Sigmoid colon (tissue), 7 donors: ENCODE data around the gene ITGA5. TPM values are rescaled to one million over a fixed set of nuclear protein-coding genes. Genes with fewer than 3 reads are reported as not detected.
A peak's percentile ranks its signal among the peaks of the same experiment; 100 is the strongest.

Source experiments
- DNase-seq: peaks from one replicate; pipeline ENCODE4 v3.0.0-alpha.2; 2019
- H3K27ac ChIP-seq, 4 donors: fragments of 200-600 bp; sonication (generic); one replicate each; pipeline ENCODE4 v1.5.1; 2016 to 2019; ENCODE audit warnings: mild to moderate bottlenecking in 1 of 4
- H3K27me3 ChIP-seq, 3 donors: fragments of 200-600 bp; sonication (generic); one replicate each; pipeline ENCODE4 v1.5.1; 2019; ENCODE audit warnings: mild to moderate bottlenecking in 1 of 3
- H3K36me3 ChIP-seq, 4 donors: fragments of 200-600 bp; sonication (generic); one replicate each; pipeline ENCODE4 v1.5.1; 2016 to 2019
- H3K4me1 ChIP-seq, 4 donors: fragments of 200-600 bp; sonication (generic); one replicate each; pipeline ENCODE4 v1.5.1; 2017 to 2019
- H3K4me3 ChIP-seq, 4 donors: fragments of 200-600 bp; sonication (generic); one replicate each; pipeline ENCODE4 v1.5.1; 2017 to 2019; ENCODE audit warnings: mild to moderate bottlenecking in 2 of 4, moderate library complexity in 1 of 4
- H3K9me3 ChIP-seq, 4 donors: fragments of 200-600 bp in 3 of 4; sonication (generic) in 3 of 4; one replicate each; pipeline versions ENCODE4 v1.5.1 to v1.6.1; 2013 to 2019
- CTCF ChIP-seq, 4 experiments: fragments of 450-650 bp in 3 of 4; fragments of 200-600 bp in 1 of 4; IDR thresholded peaks; one replicate each; pipeline ENCODE4 v1.5.1; 2016 to 2019; ENCODE audit warnings: antibody characterized with exemption in 4 of 4, mild to moderate bottlenecking in 3 of 4, moderate library complexity in 2 of 4
- EP300 ChIP-seq, 4 donors: sonication (generic); formaldehyde crosslinking; IDR thresholded peaks; one replicate each; pipeline ENCODE4 v1.6.1; 2017; ENCODE audit warnings: antibody characterized with exemption in 4 of 4
- POLR2A ChIP-seq, 2 donors: fragments of 450-650 bp; IDR thresholded peaks; one replicate each; pipeline ENCODE4 v1.6.1; 2016; ENCODE audit warnings: antibody characterized with exemption in 2 of 2, mild to moderate bottlenecking in 2 of 2, moderate library complexity in 2 of 2
- POLR2AphosphoS5 ChIP-seq, 4 donors: sonication (generic); formaldehyde crosslinking; IDR thresholded peaks; one replicate each; pipeline ENCODE4 v1.6.1; 2017; ENCODE audit warnings: antibody characterized with exemption in 4 of 4
- WGBS, 2 donors: extraction: QIAGEN DNeasy Blood & Tissue Kit; methylation state at CpG; one replicate each; pipeline ENCODE4 v1.1.7; 2013; 5-methylcytosine and 5-hydroxymethylcytosine counted together
- intact Hi-C: fragments of 100-400 bp; cut with DNase I; formaldehyde crosslinking; loops from one replicate; pipeline ENCODE4 v1.15.1; 2023
- polyA plus RNA-seq, 3 donors: library from polyadenylated mRNA; stranded (reverse); fragments of 200-250 nt; gene quantifications; one replicate each; pipeline ENCODE4 v1.2.3, GENCODE V29; 2013
- total RNA-seq, 4 donors: library from RNA; depleted of rRNA; stranded (reverse); fragments of >200 nt; gene quantifications; one replicate each; pipeline ENCODE4 v1.1.0, GENCODE V29; 2016
- donor health status: healthy with polysubstance abuse.
- donor health status: Bipolar disorder and iron deficiency.
- donor health status: healthy.

ITGA5 gene
- total and polyA plus RNA-seq, 7 donors = 7.4 to 765 (median 200) TPM

DNA sequence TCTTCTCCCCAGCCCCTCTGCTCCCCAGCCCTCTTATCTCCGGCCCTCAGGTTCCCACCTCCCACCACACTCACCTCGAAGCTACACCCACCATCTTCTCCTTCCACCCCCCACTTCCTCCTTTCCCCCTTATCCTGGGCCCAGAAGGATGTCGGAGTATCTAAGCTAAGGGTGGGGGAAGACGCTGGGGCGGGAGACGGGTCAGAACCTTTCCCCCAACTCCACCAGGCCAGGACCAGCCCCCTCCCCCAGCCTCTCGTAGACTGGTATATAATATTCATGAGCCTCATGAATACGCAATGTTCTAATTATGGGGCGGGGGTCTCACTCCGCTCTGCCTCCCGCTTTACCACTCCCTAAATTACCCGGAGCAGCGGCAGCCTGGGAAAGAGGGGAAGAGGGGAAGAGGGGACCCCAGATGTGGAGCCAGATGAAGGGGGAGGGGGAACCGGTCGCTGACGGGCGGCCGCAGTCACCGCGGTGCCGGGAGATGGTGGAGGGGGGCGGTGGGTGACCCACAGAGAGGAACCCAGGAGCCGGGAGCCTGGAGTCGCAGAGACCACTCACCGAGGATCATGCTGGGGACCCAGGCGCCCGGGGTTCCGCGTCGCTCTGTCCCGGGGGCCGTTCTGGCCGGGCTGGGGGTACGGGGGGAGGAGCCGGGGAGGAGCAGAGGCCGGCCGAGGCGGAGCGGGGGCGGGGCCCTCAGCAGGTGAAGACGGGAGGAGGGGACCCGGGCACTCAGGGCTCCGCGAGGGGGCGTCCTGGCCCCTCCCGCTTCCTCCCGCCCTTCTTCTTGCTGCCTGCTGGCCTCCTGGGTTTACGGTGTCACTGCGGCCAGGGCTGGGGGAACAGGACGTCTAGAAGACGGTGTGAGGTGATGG, 28.2 kb downstream of the ITGA5 start:
- Histone ChIP-seq H3K36me3 (peaks cover 14 to 19% (median 15%) of the 10 kb centered on the region in 4 donors), H3K4me1 (peaks cover 0 to 31% (median 12%) of the 10 kb centered on the region in 4 donors), H3K27me3 (no peaks in the 10 kb centered on the region), H3K4me3 (peak overlapping the region; percentile 24 to 48 (median 36)), H3K27ac (peak overlapping the region in 3 of 4 donors; percentile 99 to 100 (median 100)), H3K9me3 (no peaks in the 10 kb centered on the region)
- 11 to 15% methylated on average over 51 of the region's 51 CpGs for WGBS, 2 donors
- intact Hi-C loops = no loop called here
- no peak for DNase-seq
- no peak for TF ChIP-seq POLR2A (IDR thresholded peaks at IDR 0.05)
- TF ChIP-seq CTCF (IDR thresholded peaks at IDR 0.05) = no peak
- peak in 2 of 4 donors; percentile 21 to 30 for TF ChIP-seq POLR2AphosphoS5 (IDR thresholded peaks at IDR 0.05)

- no peak for DNase-seq
- 71 to 72% methylated on average over 7 of the region's 7 CpGs for WGBS, 2 donors
- TF ChIP-seq CTCF (IDR thresholded peaks at IDR 0.05) = no peak
- no peak for TF ChIP-seq POLR2A (IDR thresholded peaks at IDR 0.05)
- no peak for TF ChIP-seq EP300 (IDR thresholded peaks at IDR 0.05)
- TF ChIP-seq POLR2AphosphoS5 (IDR thresholded peaks at IDR 0.05) = no peak
- intact Hi-C loops = no loop called here
- Histone ChIP-seq H3K27ac (peak overlapping the region in 3 of 4 donors; percentile 99 to 100 (median 100)), H3K4me1 (peaks cover 0 to 34% (median 16%) of the 10 kb centered on the region in 4 donors), H3K36me3 (peaks cover 8 to 12% (median 9%) of the 10 kb centered on the region in 4 donors), H3K9me3 (no peaks in the 10 kb centered on the region), H3K27me3 (no peaks in the 10 kb centered on the region), H3K4me3 (no peak overlapping the region)
These were observed 28.8 kb downstream of the ITGA5 start for GRCh38 chr12:54390176-54390667.

DNA sequence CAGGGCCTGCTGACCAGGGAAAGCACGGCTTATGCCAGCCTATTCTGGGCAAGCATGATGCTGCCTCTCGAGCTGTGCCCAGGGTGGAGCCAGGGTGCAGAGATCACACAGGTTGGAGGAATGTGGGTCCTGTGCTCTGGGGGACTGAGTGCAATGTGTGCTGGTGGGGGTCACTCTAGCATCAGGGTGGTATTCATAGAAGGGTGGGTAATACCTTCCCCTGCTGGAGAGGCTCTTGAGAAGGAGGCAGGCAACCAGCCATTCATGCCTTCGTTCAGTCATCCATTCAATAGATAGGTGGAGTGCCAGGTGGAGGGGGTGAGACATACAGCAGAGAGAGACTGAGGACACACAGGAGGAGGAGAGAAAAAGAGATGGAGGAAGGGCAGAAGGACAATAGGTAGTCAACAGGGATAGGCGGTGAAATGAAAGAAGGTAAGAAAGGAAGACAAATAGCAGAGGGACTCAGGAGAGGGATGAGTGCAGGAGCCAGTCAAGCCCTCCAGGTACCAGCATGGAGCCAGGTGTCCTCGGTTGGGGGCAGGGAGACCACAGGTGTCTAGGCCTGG, 29.4 kb downstream of the ITGA5 start:
- Histone ChIP-seq H3K27me3 (no peaks in the 10 kb centered on the region), H3K9me3 (no peaks in the 10 kb centered on the region), H3K27ac (peak overlapping the region in 1 of 4 donors; percentile 99), H3K4me1 (peaks cover 0 to 31% (median 16%) of the 10 kb centered on the region in 4 donors), H3K36me3 (peaks cover 3 to 7% (median 3%) of the 10 kb centered on the region in 4 donors), H3K4me3 (no peak overlapping the region)
- WGBS, 2 donors = 87 to 89% methylated on average over 5 of the region's 5 CpGs
- TF ChIP-seq POLR2A (IDR thresholded peaks at IDR 0.05) (no peak), EP300 (IDR thresholded peaks at IDR 0.05) (no peak), CTCF (IDR thresholded peaks at IDR 0.05) (no peak), POLR2AphosphoS5 (IDR thresholded peaks at IDR 0.05) (no peak)
- DNase-seq = no peak
- intact Hi-C loops = no loop called here

GRCh38 chr12:54389134-54389508, 29.9 kb downstream of the ITGA5 start:
- 76 to 94% methylated on average over 3 of the region's 3 CpGs for WGBS, 2 donors
- peaks cover 0 to 1% (median 0%) of the 10 kb centered on the region in 4 donors for H3K36me3 ChIP-seq
- H3K27me3 ChIP-seq = no peaks in the 10 kb centered on the region
- H3K9me3 ChIP-seq = no peaks in the 10 kb centered on the region
- H3K27ac ChIP-seq = no peak overlapping the region
- intact Hi-C loops = no loop called here
- no peak for DNase-seq
- no peak overlapping the region for H3K4me3 ChIP-seq
- H3K4me1 ChIP-seq = peaks cover 0 to 25% (median 16%) of the 10 kb centered on the region in 4 donors
- TF ChIP-seq EP300 (IDR thresholded peaks at IDR 0.05) = no peak
- no peak for TF ChIP-seq POLR2A (IDR thresholded peaks at IDR 0.05)
- no peak for TF ChIP-seq POLR2AphosphoS5 (IDR thresholded peaks at IDR 0.05)
- no peak for TF ChIP-seq CTCF (IDR thresholded peaks at IDR 0.05)
